C4-2B (cell line): ENCODE data around the gene C14orf39.

Experiments
- H3K27ac ChIP-seq: fragments of 450-650 bp; 2 replicates; pipeline ENCODE4 v1.5.1; 2017
- CTCF ChIP-seq: fragments of 450-650 bp; conservative IDR thresholded peaks from 2 replicates; pipeline ENCODE4 v1.5.1; 2017; ENCODE audit warnings: mild to moderate bottlenecking
- ZFX ChIP-seq: fragments of 450-650 bp; IDR thresholded peaks from 2 replicates; pipeline ENCODE4 v1.6.1; 2017

C14orf39 gene

GRCh38 chr14:60510951-60511599 lies 25.2 kb upstream of the C14orf39 start:
- H3K27ac ChIP-seq, result no peak overlapping the region
- TF ChIP-seq CTCF, result no peak

DNA sequence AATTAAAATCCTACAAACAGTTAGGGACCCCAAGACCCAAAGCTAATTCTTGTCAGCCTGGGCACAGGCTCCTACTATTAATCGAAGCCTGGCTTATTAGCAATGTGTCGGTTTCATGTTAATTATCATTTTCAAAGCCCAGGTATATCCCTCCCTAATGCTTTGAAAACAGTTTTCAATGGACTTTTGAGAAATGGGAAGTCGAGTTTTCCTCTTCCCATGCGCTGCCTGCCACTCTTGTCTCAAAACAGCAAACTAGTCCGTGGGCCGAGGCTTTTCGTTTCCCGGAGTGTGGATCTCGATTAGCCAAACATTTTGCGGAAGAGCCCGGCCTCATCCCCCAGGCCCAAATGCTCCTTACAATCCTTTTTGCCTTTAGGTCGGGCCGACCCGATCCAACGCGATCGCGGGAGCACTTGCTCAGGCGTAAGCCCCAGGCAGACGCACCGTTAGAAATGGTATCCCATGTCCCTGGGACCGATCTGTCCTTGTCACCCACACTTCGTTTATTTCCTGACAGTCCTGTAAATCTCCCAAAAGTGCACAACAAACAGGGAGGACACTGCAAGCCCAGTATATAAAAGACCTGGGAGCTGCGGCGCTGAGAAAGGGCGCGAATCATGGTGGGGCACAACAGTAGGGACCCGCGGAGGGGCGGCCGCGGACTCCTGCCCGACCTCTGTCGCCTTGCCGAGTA lies 24.5 kb upstream of the C14orf39 start:
- TF ChIP-seq ZFX (no peak), CTCF (no peak)
- no peak overlapping the region for H3K27ac ChIP-seq

DNA sequence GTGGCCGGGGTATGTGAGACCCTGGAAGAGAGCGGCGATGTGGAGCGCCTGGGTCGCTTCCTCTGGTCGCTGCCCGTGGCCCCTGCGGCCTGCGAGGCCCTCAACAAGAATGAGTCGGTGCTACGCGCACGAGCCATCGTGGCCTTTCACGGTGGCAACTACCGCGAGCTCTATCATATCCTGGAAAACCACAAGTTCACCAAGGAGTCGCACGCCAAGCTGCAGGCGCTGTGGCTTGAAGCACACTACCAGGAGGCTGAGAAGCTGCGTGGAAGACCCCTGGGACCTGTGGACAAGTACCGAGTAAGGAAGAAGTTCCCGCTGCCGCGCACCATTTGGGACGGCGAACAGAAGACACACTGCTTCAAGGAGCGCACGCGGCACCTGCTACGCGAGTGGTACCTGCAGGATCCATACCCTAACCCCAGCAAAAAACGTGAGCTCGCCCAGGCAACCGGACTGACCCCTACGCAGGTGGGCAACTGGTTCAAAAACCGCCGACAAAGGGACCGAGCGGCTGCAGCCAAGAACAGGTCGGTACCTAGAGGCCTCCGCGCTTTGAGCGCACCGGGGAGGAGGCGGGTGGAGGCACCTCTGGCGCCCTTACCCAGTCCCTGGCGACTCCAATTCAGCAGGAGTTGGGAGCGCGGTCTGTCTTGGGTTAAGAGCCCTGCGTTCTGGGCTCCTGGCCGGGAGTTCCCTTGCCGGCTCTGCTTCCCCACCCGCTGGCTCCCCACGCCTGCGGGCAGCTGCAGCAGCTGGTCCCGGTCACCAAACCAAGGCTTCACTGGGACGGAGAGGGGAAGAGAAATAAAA lies 23.8 kb upstream of the C14orf39 start:
- TF ChIP-seq CTCF, result no peak
- no peak for TF ChIP-seq ZFX
- H3K27ac ChIP-seq, result no peak overlapping the region

DNA sequence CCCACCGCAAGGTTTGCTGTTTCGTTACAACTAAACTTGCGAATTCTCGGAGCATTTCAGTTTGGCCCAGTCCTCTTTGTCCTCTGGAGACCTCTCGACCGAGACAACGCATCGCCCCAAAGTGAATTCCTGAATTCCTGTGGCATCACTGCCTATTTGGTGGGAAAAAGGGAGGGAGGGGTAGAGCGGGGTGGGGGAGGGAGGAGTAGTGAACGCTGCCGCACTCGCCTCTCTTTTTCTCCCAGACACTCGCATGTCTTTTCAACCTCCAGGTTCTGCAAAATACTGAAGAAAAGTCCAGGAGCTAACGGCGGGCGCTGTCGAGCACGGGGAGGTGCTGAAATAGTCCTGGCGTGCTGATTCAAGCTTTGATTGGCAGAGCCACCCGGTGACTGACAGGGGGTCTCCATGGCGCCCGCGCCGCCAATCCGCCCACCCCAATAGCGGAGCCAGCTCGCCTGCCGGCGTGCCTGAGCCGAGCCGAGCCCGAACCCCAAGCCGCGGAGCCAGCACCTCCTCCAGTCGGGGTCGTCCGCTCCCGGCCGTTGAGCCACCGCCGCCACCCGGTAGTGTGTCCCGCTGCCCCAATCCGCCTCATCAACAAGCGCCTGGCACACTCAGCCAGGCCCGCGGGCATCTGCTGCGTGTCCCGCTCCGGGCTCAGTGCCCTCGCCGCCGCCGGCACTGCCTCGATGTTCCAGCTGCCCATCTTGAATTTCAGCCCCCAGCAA lies 23.0 kb upstream of the C14orf39 start, which contains the start of gene SIX6:
Gene SIX6 (plus strand): TSS at position 440 of the 731 bp plus-strand sequence. CDS start 253 bp downstream, at position 693.
- H3K27ac ChIP-seq, result no peak within 1 kb of the TSS
- 0 out of 2 replicates have a peak, but pooled peaks have one; percentile 8 for TF ChIP-seq CTCF
- no peak for TF ChIP-seq ZFX

DNA sequence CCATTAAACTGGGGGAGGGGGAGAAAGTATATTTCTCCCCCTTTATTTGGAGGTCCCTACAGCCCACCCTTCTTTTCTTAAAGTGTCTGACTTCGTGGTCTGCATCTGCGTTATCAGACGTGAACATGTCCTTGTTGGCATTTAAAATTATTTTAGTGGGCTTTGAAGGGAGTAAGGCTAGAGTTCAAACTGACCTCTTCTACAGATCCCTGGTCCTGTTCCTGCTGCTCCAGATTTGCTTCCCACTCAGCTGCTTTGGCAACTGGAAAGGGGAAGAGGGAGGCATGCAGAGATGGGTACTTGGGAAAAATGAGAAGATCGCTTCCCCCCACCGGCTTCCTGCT lies 22.5 kb upstream of the C14orf39 start:
- TF ChIP-seq ZFX (no peak), CTCF (no peak)
- no peak overlapping the region for H3K27ac ChIP-seq

GRCh38 chr14:60506985-60507829 lies 21.3 kb upstream of the C14orf39 start:
- no peak for TF ChIP-seq ZFX
- TF ChIP-seq CTCF, result no peak

More at GRCh38 chr14:60506985-60507829, 21.3 kb upstream of the C14orf39 start:
- H3K27ac ChIP-seq, result no peak overlapping the region
